HG03159 (cell line): ENCODE measurements around the gene GPR101.
"Not testable (repeated sequence)": the region's sequence is repeated elsewhere in the genome, so short reads cannot be mapped to it uniquely, and the experiment has no call there.

Source experiments
- ATAC-seq: cut with Tn5 transposase; IDR thresholded peaks from one replicate; pipeline ENCODE4 v1.9.1; 2021; ENCODE audit warnings: mild to moderate bottlenecking, moderate library complexity; ENCODE audit not compliant: unreplicated experiment

GPR101 gene

GRCh38 chrX:137025930-137026329, 7.9 kb downstream of the GPR101 start:
- ATAC-seq, result no peak

- not testable (repeated sequence) for ATAC-seq
These were observed 33.6 kb downstream of the GPR101 start for GRCh38 chrX:137000236-137000635.

GRCh38 chrX:136999024-136999423, 34.8 kb downstream of the GPR101 start:
- ATAC-seq, result no peak
